ENCODE measurements around the gene NBEAL2.

Gene NBEAL2

DNA sequence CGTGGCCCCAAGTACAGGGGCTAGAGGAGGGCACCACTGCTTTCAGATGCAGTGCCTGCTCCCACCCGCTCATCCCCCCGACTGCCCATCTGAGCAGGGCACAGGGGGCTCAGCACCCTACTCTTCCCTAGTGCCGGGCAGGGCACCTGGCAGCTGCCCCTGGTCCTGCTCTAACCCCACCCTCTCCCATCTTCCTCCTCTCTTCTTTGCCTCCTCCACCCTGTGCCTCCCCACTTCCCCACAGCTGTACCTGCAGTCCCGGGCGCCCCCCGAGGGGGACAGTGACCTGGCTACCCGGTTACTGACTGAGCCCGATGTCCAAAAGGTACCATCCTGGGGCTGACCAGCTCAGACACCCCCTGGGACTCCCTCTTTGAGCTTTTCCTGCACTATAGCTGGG, 12.8 kb downstream of the NBEAL2 start:
- Histone ChIP-seq H3K23ac (ENCODE audit: low read length in 2 of 2) (no peak overlapping the region), H2AK5ac (ENCODE audit: low read length, severe bottlenecking) (no peak overlapping the region), H3K9me3 (ENCODE audit: control insufficient read depth, low read length) (no peaks in the 10 kb centered on the region), H3K4me1 (ENCODE audit: control insufficient read depth, insufficient read depth, low read depth, low read length) (peaks cover 12% of the 10 kb centered on the region), H3K18ac (ENCODE audit: low read depth in 1 of 2, low read length in 2 of 2) (no peak overlapping the region), H2BK15ac (ENCODE audit: low read depth, poor library complexity, severe bottlenecking) (no peak overlapping the region), H3K9ac (ENCODE audit: low read length) (no peak overlapping the region), H2BK12ac (ENCODE audit: low read length in 2 of 2) (no peak overlapping the region), H3K14ac (ENCODE audit: low read length in 2 of 2) (no peak overlapping the region), H2AFZ (ENCODE audit: low read depth, low read length) (no peak overlapping the region), H3K4me2 (ENCODE audit: low read length, poor library complexity, severe bottlenecking) (no peak overlapping the region), H4K8ac (ENCODE audit: low read length) (no peak overlapping the region), H3K27me3 (ENCODE audit: control insufficient read depth in 1 of 2, insufficient read depth in 1 of 2, low read length in 2 of 2) (no peaks in the 10 kb centered on the region), H3K36me3 (ENCODE audit: control insufficient read depth in 1 of 2, insufficient read depth in 2 of 2, low read depth in 1 of 2, low read length in 2 of 2) (peaks cover 0 to 34% of the 10 kb centered on the region in 2 experiments), H3K4ac (ENCODE audit: low read depth in 1 of 2, low read length in 2 of 2) (no peak overlapping the region), H3K27ac (ENCODE audit: low read length, poor library complexity, severe bottlenecking) (no peak overlapping the region), H4K91ac (ENCODE audit: low read length) (no peak overlapping the region), H3K4me3 (ENCODE audit: insufficient read depth in 1 of 2, low read depth in 1 of 2, low read length in 2 of 2) (no peak overlapping the region), H2BK120ac (ENCODE audit: low read depth, low read length) (no peak overlapping the region), H3K79me1 (replicated peaks; ENCODE audit: low read length, poor library complexity, severe bottlenecking) (no peaks in the 10 kb centered on the region), H2BK5ac (ENCODE audit: low read depth, low read length, poor library complexity, severe bottlenecking) (no peak overlapping the region)
- DNase-seq, result no peak
- WGBS, result 90% methylated on average over 9 of the region's 9 CpGs

GRCh38 chr3:46993292-46993691, 13.8 kb downstream of the NBEAL2 start:
- H4K91ac ChIP-seq (ENCODE audit: low read length), result no peak overlapping the region

GRCh38 chr3:46993986-46994385, 14.5 kb downstream of the NBEAL2 start:
- H3K36me3 ChIP-seq (ENCODE audit: control insufficient read depth in 1 of 2, insufficient read depth in 2 of 2, low read depth in 1 of 2, low read length in 2 of 2), result peaks cover 0 to 28% of the 10 kb centered on the region in 2 experiments
- 87% methylated on average over 7 of the region's 7 CpGs for WGBS

More at GRCh38 chr3:46993292-46993691, 13.8 kb downstream of the NBEAL2 start:
- Histone ChIP-seq H2BK5ac (ENCODE audit: low read depth, low read length, poor library complexity, severe bottlenecking) (no peak overlapping the region), H2BK15ac (ENCODE audit: low read depth, poor library complexity, severe bottlenecking) (no peak overlapping the region), H4K8ac (ENCODE audit: low read length) (no peak overlapping the region), H3K27ac (ENCODE audit: low read length, poor library complexity, severe bottlenecking) (no peak overlapping the region), H3K79me1 (replicated peaks; ENCODE audit: low read length, poor library complexity, severe bottlenecking) (no peaks in the 10 kb centered on the region), H3K4me1 (ENCODE audit: control insufficient read depth, insufficient read depth, low read depth, low read length) (peaks cover 10% of the 10 kb centered on the region), H3K4me2 (ENCODE audit: low read length, poor library complexity, severe bottlenecking) (no peak overlapping the region), H3K4ac (ENCODE audit: low read depth in 1 of 2, low read length in 2 of 2) (no peak overlapping the region), H3K36me3 (ENCODE audit: control insufficient read depth in 1 of 2, insufficient read depth in 2 of 2, low read depth in 1 of 2, low read length in 2 of 2) (peaks cover 0 to 34% of the 10 kb centered on the region in 2 experiments), H3K9ac (ENCODE audit: low read length) (no peak overlapping the region), H3K4me3 (ENCODE audit: insufficient read depth in 1 of 2, low read depth in 1 of 2, low read length in 2 of 2) (no peak overlapping the region), H2BK120ac (ENCODE audit: low read depth, low read length) (no peak overlapping the region), H3K9me3 (ENCODE audit: control insufficient read depth, low read length) (no peaks in the 10 kb centered on the region), H3K18ac (ENCODE audit: low read depth in 1 of 2, low read length in 2 of 2) (no peak overlapping the region), H2BK12ac (ENCODE audit: low read length in 2 of 2) (no peak overlapping the region), H3K14ac (ENCODE audit: low read length in 2 of 2) (no peak overlapping the region), H2AFZ (ENCODE audit: low read depth, low read length) (no peak overlapping the region), H2AK5ac (ENCODE audit: low read length, severe bottlenecking) (no peak overlapping the region), H3K23ac (ENCODE audit: low read length in 2 of 2) (no peak overlapping the region), H3K27me3 (ENCODE audit: control insufficient read depth in 1 of 2, insufficient read depth in 1 of 2, low read length in 2 of 2) (no peaks in the 10 kb centered on the region)
- no peak for DNase-seq
- 50% methylated on average over 1 of the region's 2 CpGs for WGBS

GRCh38 chr3:46994801-46995731, 15.6 kb downstream of the NBEAL2 start:
- Histone ChIP-seq H2AFZ (ENCODE audit: low read depth, low read length) (no peak overlapping the region), H2BK120ac (ENCODE audit: low read depth, low read length) (no peak overlapping the region), H3K79me1 (replicated peaks; ENCODE audit: low read length, poor library complexity, severe bottlenecking) (no peaks in the 10 kb centered on the region), H3K9ac (ENCODE audit: low read length) (no peak overlapping the region), H3K36me3 (ENCODE audit: control insufficient read depth in 1 of 2, insufficient read depth in 2 of 2, low read depth in 1 of 2, low read length in 2 of 2) (peaks cover 0 to 20% of the 10 kb centered on the region in 2 experiments), H3K4me3 (ENCODE audit: insufficient read depth in 1 of 2, low read depth in 1 of 2, low read length in 2 of 2) (no peak overlapping the region), H3K4ac (ENCODE audit: low read depth in 1 of 2, low read length in 2 of 2) (no peak overlapping the region), H3K18ac (ENCODE audit: low read depth in 1 of 2, low read length in 2 of 2) (no peak overlapping the region), H2BK15ac (ENCODE audit: low read depth, poor library complexity, severe bottlenecking) (no peak overlapping the region), H3K27ac (ENCODE audit: low read length, poor library complexity, severe bottlenecking) (no peak overlapping the region), H3K27me3 (ENCODE audit: control insufficient read depth in 1 of 2, insufficient read depth in 1 of 2, low read length in 2 of 2) (no peaks in the 10 kb centered on the region), H3K4me1 (ENCODE audit: control insufficient read depth, insufficient read depth, low read depth, low read length) (peaks cover 10% of the 10 kb centered on the region), H3K23ac (ENCODE audit: low read length in 2 of 2) (no peak overlapping the region), H3K9me3 (ENCODE audit: control insufficient read depth, low read length) (no peaks in the 10 kb centered on the region), H2AK5ac (ENCODE audit: low read length, severe bottlenecking) (no peak overlapping the region), H3K14ac (ENCODE audit: low read length in 2 of 2) (no peak overlapping the region), H2BK12ac (ENCODE audit: low read length in 2 of 2) (no peak overlapping the region), H2BK5ac (ENCODE audit: low read depth, low read length, poor library complexity, severe bottlenecking) (no peak overlapping the region), H3K4me2 (ENCODE audit: low read length, poor library complexity, severe bottlenecking) (no peak overlapping the region), H4K91ac (ENCODE audit: low read length) (no peak overlapping the region), H4K8ac (ENCODE audit: low read length) (no peak overlapping the region)
- DNase-seq, result no peak
- 93% methylated on average over 29 of the region's 29 CpGs for WGBS

More at GRCh38 chr3:46993986-46994385, 14.5 kb downstream of the NBEAL2 start:
- Histone ChIP-seq H3K79me1 (replicated peaks; ENCODE audit: low read length, poor library complexity, severe bottlenecking) (no peaks in the 10 kb centered on the region), H3K4ac (ENCODE audit: low read depth in 1 of 2, low read length in 2 of 2) (no peak overlapping the region), H3K4me1 (ENCODE audit: control insufficient read depth, insufficient read depth, low read depth, low read length) (peaks cover 9% of the 10 kb centered on the region), H3K4me3 (ENCODE audit: insufficient read depth in 1 of 2, low read depth in 1 of 2, low read length in 2 of 2) (no peak overlapping the region), H2AK5ac (ENCODE audit: low read length, severe bottlenecking) (no peak overlapping the region), H3K27me3 (ENCODE audit: control insufficient read depth in 1 of 2, insufficient read depth in 1 of 2, low read length in 2 of 2) (no peaks in the 10 kb centered on the region), H3K23ac (ENCODE audit: low read length in 2 of 2) (no peak overlapping the region), H2BK12ac (ENCODE audit: low read length in 2 of 2) (no peak overlapping the region), H3K4me2 (ENCODE audit: low read length, poor library complexity, severe bottlenecking) (no peak overlapping the region), H3K9me3 (ENCODE audit: control insufficient read depth, low read length) (no peaks in the 10 kb centered on the region), H4K8ac (ENCODE audit: low read length) (no peak overlapping the region), H4K91ac (ENCODE audit: low read length) (no peak overlapping the region), H2AFZ (ENCODE audit: low read depth, low read length) (no peak overlapping the region), H3K14ac (ENCODE audit: low read length in 2 of 2) (no peak overlapping the region), H2BK5ac (ENCODE audit: low read depth, low read length, poor library complexity, severe bottlenecking) (no peak overlapping the region), H3K18ac (ENCODE audit: low read depth in 1 of 2, low read length in 2 of 2) (no peak overlapping the region), H2BK15ac (ENCODE audit: low read depth, poor library complexity, severe bottlenecking) (no peak overlapping the region), H3K9ac (ENCODE audit: low read length) (no peak overlapping the region), H3K27ac (ENCODE audit: low read length, poor library complexity, severe bottlenecking) (no peak overlapping the region), H2BK120ac (ENCODE audit: low read depth, low read length) (no peak overlapping the region)
- DNase-seq, result no peak

All from mesenchymal stem cell (in vitro differentiated cells and primary cell).